GM08714 (cell line): ENCODE measurements around the gene TTC23.

Experiments used
- H3K4me3 ChIP-seq: fragments of 200-500 bp; sonication (Bioruptor generic); 2 replicates; pipeline ENCODE4 v1.5.1; 2014; ENCODE audit warnings: mild to moderate bottlenecking, low read length, inconsistent platforms
- ZNF274 ChIP-seq: IDR thresholded peaks from 2 replicates; pipeline ENCODE4 v1.6.1; 2012; ENCODE audit warnings: mild to moderate bottlenecking, low read depth, low read length

The TTC23 gene

DNA sequence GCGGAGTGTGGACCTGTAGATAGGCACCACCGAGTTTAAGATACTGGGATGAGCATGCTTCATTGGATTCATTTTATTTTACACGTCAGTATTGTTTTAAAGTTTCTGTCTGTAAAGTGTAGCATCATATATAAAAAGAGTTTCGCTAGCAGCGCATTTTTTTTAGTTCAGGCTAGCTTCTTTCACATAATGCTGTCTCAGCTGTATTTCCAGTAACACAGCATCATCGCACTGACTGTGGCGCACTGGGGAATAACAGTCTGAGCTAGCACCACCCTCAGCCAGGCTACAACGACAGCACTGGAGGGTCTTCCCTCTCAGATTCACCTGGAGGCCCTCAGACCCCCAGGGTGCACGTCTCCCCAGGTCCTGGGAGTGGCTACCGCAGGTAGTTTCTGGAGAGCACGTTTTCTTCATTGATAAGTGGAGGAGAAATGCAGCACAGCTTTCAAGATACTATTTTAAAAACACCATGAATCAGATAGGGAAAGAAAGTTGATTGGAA is 115.0 kb downstream of the TTC23 start:
- TF ChIP-seq ZNF274 = no peak
- no peak overlapping the region for H3K4me3 ChIP-seq

DNA sequence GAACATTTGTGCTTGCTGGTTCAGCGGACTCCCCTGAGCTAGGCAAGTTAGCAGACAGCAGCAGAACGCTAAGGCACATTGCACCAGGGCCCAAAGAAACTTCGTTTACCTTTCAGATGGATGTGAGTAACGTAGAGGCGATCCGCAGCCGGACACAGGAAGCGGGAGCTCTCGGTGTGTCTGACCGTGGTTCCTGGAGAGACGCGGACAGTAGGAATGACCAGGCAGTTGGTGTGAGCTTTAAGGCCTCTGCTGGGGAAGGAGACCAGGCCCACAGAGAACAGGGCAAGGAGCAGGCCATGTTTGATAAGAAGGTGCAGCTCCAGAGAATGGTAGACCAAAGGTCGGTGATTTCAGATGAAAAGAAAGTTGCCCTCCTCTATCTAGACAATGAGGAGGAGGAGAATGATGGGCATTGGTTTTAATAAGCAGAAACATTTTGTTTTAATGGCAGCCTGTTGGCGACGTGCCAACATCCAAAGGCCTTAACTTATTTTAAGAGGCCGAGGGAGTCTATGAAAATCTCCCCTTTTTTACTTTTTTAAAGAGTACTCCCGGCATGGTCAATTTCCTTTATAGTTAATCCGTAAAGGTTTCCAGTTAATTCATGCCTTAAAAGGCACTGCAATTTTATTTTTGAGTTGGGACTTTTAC is 116.6 kb downstream of the TTC23 start:
- no peak for TF ChIP-seq ZNF274
- H3K4me3 ChIP-seq = no peak overlapping the region

DNA sequence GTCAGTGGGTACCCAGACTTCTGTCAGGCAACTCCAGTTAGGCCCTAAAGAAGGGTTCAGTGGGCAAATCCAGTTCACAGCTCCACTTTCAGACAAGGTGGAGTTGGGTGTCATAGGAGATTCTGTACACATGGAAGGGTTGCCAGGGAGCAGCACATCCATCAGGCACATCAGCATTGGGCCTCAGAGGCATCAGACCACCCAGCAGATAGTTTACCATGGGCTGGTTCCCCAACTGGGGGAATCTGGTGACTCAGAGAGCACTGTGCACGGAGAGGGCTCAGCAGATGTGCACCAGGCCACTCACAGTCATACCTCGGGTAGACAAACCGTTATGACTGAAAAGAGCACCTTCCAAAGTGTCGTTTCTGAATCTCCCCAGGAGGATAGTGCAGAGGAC is 117.3 kb downstream of the TTC23 start:
- no peak overlapping the region for H3K4me3 ChIP-seq
- TF ChIP-seq ZNF274 = no peak

DNA sequence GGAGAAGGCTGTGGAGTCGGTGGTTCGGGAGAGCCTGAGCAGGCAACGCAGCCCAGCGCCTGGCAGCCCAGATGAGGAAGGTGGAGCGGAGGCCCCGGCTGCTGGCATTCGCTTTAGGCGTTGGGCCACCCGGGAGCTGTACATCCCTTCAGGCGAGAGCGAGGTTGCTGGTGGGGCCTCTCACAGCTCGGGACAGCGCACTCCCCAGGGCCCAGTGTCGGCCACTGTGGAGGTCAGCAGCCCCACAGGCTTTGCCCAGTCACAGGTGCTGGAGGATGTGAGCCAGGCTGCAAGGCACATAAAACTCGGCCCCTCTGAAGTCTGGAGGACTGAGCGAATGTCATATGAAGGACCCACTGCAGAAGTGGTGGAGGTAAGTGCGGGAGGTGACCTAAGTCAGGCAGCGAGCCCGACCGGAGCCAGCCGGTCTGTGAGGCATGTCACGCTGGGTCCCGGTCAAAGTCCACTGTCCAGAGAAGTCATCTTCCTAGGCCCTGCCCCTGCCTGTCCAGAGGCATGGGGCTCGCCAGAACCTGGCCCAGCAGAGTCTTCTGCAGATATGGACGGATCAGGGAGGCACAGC is 117.8 kb downstream of the TTC23 start:
- no peak for TF ChIP-seq ZNF274
- no peak overlapping the region for H3K4me3 ChIP-seq

DNA sequence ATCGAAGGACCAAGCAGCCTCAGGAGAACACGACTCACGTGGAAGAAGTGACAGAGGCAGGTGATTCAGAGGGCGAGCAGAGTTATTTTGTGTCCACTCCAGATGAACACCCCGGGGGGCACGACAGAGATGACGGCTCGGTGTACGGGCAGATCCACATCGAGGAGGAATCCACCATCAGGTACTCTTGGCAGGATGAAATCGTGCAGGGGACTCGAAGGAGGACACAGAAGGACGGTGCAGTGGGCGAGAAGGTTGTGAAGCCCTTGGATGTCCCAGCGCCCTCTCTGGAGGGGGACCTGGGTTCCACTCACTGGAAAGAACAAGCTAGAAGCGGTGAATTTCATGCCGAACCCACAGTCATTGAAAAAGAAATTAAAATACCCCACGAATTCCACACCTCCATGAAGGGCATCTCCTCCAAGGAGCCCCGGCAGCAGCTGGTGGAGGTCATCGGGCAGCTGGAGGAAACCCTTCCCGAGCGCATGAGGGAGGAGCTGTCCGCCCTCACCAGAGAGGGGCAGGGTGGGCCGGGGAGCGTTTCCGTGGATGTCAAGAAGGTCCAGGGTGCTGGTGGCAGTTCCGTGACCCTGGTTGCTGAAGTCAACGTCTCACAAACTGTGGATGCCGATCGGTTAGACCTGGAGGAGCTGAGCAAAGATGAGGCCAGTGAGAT is 118.5 kb downstream of the TTC23 start:
- no peak overlapping the region for H3K4me3 ChIP-seq
- no peak for TF ChIP-seq ZNF274

DNA sequence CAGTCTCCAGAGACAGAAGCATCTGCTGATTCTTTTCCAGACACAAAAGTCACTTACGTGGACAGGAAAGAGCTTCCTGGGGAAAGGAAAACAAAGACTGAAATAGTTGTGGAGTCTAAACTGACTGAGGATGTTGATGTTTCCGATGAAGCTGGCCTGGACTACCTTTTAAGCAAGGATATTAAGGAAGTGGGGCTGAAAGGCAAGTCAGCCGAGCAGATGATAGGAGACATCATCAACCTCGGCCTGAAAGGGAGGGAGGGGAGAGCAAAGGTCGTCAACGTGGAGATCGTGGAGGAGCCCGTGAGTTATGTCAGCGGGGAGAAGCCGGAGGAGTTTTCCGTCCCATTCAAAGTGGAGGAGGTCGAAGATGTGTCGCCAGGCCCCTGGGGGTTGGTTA is 119.1 kb downstream of the TTC23 start:
- no peak overlapping the region for H3K4me3 ChIP-seq
- TF ChIP-seq ZNF274 = no peak

- TF ChIP-seq ZNF274 = no peak
- H3K4me3 ChIP-seq = no peak overlapping the region
Observed at GRCh38 chr15:99129644-99130043, 119.7 kb downstream of the TTC23 start.

DNA sequence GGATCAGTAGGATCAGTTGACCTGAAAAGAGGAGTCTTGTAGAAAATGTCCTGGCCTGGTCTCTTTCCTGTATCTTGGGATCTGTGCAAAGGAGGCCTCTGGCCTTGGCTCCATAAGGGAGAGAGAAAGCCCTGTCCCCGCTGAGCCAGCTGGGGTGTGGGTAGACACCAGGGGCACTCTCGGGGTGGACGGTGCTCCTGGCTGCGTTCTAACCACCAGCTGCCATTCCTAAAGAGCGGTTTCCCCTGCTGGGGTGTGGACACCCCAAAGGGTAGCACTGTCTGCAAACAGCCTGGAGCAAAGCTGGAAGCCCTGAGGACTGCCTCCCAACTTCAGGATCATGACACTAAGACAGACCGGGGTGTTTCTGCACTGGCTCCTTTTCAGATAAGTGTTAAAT is 121.0 kb downstream of the TTC23 start:
- TF ChIP-seq ZNF274 = no peak
- no peak overlapping the region for H3K4me3 ChIP-seq

DNA sequence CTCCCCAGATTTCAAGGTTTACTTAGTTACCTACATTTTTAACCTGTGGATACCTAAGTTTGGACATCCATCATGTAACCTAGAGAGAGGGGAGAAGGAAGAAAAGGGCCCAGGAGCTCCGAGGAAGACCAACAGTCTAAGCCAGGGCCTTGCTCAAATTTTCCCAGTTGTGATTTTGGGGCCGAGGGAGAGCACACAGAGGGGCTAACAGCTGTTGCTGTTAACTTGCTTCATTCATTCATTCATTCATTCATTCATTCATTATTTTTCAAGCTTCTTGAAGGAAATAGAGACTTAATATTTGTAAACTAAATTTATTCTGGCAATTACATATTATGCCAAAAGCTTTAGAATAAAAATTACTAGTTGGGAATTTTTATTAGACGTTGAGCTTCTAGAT is 121.6 kb downstream of the TTC23 start:
- H3K4me3 ChIP-seq = no peak overlapping the region
- no peak for TF ChIP-seq ZNF274

DNA sequence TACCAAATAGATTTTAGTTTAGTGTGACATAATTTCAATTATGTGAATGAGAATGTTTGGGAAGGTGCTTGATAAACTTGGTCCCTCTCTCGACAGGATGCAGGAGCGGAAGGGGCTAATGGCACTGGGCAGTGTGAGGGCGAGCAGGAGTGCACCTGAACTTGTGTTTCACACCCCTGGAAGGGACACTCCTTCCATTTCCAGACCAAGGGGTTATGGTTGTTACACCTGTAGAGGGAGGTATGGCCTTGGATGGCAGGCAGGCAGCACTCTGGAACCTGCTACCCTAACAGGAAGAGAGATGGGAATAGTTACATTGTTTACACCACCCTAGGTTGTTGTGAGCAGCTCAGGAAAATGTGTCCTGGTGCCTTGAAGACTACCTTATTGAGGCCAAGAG is 122.5 kb downstream of the TTC23 start:
- TF ChIP-seq ZNF274 = no peak
- no peak overlapping the region for H3K4me3 ChIP-seq

DNA sequence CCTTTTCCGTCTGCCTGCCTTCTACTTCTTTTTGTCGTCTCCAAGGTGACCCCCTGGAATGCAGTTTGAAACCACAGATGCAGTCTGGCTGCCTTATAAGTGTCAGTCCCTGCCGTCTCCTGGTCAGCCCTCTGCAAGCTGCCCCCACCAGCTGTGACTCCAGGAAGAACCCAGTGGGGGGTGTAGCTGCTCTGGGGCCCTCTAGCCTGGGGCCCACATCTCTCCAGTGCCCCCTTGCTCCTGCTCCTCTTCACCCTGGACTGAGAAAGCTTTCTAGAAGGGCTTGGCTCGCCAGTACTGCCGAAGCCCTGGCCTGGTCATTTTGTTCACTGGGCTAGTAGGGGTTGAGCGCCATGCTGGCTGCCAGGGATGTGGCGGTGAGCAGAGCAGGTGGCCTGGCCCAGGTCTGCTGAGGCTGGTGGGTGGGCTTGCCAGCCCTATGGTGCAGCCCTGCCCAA is 123.2 kb downstream of the TTC23 start:
- no peak for TF ChIP-seq ZNF274
- H3K4me3 ChIP-seq = no peak overlapping the region

GRCh38 chr15:99125061-99125891 is 124.1 kb downstream of the TTC23 start:
- no peak overlapping the region for H3K4me3 ChIP-seq
- no peak for TF ChIP-seq ZNF274

DNA sequence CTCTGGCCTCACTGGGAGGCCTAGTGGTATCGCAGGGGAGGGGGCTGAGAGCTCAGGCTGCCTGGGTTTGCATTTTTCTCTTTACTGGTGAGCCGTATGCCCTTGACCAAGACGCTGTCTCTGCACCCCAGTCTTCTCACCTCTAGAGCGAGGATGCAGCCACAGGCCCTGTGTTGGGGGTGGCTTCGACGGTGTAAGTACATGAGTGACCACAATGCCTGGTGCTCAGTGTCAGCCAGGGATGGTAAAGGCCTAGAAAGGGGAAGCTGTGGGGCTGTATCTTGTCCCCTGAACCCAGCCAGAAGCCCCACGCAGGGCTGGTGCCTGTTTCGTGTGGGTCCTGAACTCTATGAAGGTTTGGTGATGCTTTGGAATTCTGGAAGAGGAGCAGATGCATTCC is 124.7 kb downstream of the TTC23 start:
- no peak for TF ChIP-seq ZNF274

DNA sequence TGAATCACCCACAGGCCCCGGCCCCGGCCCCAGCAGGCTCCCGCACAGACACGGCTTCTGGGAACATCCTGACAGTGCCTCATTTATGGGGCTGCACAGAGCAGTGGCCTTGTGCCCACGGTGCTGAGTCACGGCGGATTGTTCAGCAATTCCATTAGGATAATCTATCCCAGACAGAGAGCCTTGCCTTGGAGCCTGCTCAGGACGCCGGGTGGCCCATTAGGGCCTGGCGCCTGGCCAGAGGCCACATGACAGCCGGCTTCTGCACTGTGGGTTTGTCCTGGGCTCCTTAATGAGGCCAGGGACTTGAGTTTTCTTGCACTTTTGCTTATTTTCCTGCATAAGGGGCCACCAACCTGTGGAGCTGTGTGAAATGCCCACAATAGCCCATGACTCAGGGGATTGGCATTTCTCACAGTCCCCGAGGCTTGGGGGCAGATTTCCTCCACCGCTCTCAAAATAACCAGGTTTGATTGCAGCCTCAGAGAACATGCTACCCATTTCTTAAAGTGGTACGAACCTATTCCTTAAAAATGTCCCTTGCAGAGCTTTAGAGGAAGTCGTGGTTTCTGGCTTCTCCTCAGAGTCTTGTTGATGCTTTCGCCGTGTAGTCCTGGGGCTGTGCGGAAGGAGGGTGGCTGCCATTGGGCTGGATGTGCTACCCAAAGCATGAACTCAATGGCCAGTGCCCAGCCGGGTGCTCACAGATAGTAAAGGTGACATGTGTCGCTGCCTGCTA is 125.5 kb downstream of the TTC23 start:
- TF ChIP-seq ZNF274 = no peak
- H3K4me3 ChIP-seq = no peak overlapping the region

More for the DNA sequence above, 124.7 kb downstream of the TTC23 start:
- H3K4me3 ChIP-seq = no peak overlapping the region
